GM12874 (cell line): ENCODE data around the gene GSK3B.

Experiments used
- TF ChIP-seq, protein P1 (sequence below): IDR thresholded peaks from 2 replicates; pipeline ENCODE4 v1.5.1; 2011; ENCODE audit warnings: low read depth, mild to moderate bottlenecking, control low read depth, low read length, moderate library complexity; ENCODE audit not compliant: insufficient read depth

The GSK3B gene

DNA sequence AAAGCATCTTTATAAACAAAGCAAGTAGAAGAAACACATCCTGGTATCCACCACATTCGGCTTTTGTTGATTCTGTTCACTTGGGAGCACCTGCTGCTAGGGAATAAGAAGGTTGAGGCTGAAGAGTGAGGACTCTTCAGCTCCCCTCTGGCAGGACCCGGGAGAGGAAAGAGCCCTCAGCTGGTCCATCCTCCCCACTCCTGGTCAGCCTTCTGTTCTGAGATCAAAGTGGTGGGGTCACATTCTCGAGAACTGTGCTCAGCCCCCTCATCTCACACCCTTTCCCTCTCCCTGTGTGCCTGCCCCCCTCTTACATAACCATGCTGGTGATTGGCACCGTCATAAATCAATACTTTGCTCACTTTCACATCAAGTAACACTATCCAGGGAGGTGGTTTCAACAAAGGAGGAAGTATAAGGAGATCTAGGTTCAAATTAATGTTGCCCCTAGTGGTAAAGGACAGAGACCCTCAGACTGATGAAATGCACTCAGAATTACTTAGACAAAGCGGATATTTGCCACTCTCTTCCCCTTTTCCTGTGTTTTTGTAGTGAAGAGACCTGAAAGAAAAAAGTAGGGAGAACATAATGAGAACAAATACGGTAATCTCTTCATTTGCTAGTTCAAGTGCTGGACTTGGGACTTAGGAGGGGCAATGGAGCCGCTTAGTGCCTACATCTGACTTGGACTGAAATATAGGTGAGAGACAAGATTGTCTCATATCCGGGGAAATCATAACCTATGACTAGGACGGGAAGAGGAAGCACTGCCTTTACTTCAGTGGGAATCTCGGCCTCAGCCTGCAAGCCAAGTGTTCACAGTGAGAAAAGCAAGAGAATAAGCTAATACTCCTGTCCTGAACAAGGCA, 312.7 kb downstream of the GSK3B start, which contains the start of gene NR1I2:
Gene NR1I2 (plus strand): TSS at position 772 of the 869 bp plus-strand sequence.
- TF ChIP-seq, protein P1, sequence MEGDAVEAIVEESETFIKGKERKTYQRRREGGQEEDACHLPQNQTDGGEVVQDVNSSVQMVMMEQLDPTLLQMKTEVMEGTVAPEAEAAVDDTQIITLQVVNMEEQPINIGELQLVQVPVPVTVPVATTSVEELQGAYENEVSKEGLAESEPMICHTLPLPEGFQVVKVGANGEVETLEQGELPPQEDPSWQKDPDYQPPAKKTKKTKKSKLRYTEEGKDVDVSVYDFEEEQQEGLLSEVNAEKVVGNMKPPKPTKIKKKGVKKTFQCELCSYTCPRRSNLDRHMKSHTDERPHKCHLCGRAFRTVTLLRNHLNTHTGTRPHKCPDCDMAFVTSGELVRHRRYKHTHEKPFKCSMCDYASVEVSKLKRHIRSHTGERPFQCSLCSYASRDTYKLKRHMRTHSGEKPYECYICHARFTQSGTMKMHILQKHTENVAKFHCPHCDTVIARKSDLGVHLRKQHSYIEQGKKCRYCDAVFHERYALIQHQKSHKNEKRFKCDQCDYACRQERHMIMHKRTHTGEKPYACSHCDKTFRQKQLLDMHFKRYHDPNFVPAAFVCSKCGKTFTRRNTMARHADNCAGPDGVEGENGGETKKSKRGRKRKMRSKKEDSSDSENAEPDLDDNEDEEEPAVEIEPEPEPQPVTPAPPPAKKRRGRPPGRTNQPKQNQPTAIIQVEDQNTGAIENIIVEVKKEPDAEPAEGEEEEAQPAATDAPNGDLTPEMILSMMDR: no peak

- TF ChIP-seq, protein P1: no peak
These were observed 314.4 kb downstream of the GSK3B start for GRCh38 chr3:119779731-119780383.

- TF ChIP-seq, protein P1: no peak
These were observed 315.4 kb downstream of the GSK3B start for GRCh38 chr3:119778811-119779210.

DNA sequence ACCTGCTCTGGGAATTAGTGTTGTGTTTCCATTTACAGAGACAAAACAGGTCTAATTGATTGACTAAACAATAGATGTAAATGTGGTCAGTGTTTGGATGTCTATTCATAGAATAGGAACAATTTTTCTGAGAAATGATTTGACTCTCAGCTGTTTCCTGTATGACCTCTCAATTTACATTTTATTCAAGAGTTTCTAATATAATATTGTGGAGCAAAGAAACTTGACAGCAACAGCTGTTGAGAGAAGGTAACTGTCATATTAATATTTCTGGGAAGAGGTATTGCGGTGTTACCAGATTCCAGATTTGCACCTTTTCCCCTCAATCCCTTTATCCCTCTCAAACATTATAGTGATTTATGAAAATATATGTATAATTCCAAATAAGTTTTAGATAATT, 316.1 kb downstream of the GSK3B start:
- TF ChIP-seq, protein P1: no peak

DNA sequence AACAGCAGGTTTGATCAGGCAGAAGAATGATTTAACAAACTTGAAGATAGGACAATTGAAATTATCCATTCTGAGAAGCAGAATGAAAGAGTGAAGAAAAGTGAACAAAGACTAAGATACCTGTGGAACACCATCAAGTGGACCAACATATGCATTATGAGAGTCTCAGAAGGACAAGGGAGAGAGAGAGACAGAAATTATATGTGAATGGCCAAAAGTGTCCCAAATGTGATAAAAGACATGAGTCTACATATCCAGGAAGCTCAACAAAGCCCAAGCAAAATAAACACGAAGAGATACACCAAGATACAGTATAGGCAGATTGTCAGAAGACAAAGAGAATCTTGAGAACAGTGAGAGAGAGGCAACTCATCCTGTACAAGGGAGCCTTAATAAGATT, 317.9 kb downstream of the GSK3B start:
- TF ChIP-seq, protein P1: no peak

DNA sequence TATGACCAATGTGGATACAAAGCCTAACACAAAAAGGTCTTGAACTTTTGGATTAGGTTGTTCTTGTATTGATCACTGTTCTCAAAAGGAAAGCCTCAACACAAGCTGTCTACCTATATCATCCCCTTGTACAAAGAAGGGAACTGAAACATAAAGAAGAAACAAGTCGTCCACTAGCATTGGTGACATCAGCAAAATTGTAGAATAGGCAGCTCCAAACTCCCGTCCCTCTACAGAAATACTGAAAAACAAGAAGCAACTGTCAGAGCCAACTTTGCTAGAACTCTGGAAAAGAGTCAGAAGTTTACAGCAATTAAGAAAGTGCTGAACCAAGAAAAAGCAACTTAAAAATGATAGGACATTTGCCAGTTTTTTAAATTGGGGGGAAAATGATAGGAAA, 319.8 kb downstream of the GSK3B start:
- TF ChIP-seq, protein P1: no peak
